Measurements from ENCODE around the gene SULF2.

GRCh38 chr20:47719211-47719610 lies 66.1 kb downstream of the SULF2 start:
- TF ChIP-seq CTCF (IDR thresholded peaks at IDR 0.05) (no peak), EZH2 (IDR thresholded peaks at IDR 0.05) (no peak)
